ENCODE data around the gene NFKB1. TPM values are rescaled to one million over a fixed set of nuclear protein-coding genes. Genes with fewer than 3 reads are reported as not detected.

NFKB1 gene
- total and polyA plus RNA-seq, 9 of the 15 experiments (the other 6 are each of a cell fraction or from before 2014, with no cell fraction given): 2.4 to 14.5 (median 10.3) TPM

DNA sequence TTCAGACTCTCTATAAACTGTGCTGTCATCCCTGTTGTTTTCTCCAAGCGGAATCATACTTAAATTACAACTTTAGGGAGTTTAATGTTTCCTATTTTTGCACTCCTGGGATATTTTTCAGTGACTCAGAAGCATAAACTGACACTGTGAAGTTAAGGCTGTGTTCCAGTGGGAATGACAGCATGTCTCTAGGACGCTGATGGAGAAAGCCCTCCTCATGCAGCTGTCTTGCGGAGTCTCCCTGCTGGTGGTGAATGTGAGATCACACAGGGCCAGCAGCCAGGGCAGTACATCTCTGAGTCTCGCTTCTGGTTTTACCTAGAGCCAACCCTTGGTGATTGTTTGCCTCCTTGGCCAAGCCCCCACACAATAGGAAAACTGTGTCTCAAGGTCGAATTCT, 53.3 kb downstream of the NFKB1 start:
- H3K9me3 ChIP-seq (replicated peaks; ENCODE audit: control insufficient read depth, insufficient read depth, low read depth, low read length): no peaks in the 10 kb centered on the region
- intact Hi-C loops (cut with micrococcal nuclease) (no loop called here), in situ Hi-C loops (cut with MboI) (no loop called here)
- H3K4me2 ChIP-seq (ENCODE audit: insufficient read depth, low read length): no peak overlapping the region
- CTCF ChIA-PET (ENCODE audit: low intra/inter-chr PET ratio): no interaction called here
- no peak for ATAC-seq
- no peaks in the 10 kb centered on the region for H3K9me1 ChIP-seq (ENCODE audit: control insufficient read depth, insufficient read depth, low read length)
- no peaks in the 10 kb centered on the region for H3K27me3 ChIP-seq (ENCODE audit: control insufficient read depth in 2 of 2, insufficient read depth in 2 of 2, low read length in 2 of 2)
- DNase-seq (ENCODE audit: extremely low read depth in 1 of 4, low spot score in 3 of 4): no peak
- no peaks in the 10 kb centered on the region; a peak in 1 of 5 replicates for H3K4me1 ChIP-seq (replicated peaks in 1 of 2; ENCODE audit: control insufficient read depth in 2 of 2, insufficient read depth in 2 of 2, low read length in 2 of 2)
- H3K27ac ChIP-seq (ENCODE audit: extremely low read depth, low read depth, low read length): no peak overlapping the region
- no peak for FAIRE-seq
- no peak overlapping the region for H3K4me3 ChIP-seq
- H3K79me2 ChIP-seq (ENCODE audit: control insufficient read depth, insufficient read depth, low read length): no peaks in the 10 kb centered on the region
- H4K20me1 ChIP-seq (replicated peaks; ENCODE audit: control insufficient read depth, insufficient read depth, low read length): no peaks in the 10 kb centered on the region
- H3K9ac ChIP-seq (ENCODE audit: insufficient read depth in 1 of 2, low read depth in 2 of 2, low read length in 2 of 2): no peak overlapping the region
- no TSS peak for BruUV-seq (replicated peaks)
- WGBS (ENCODE audit: insufficient coverage, low coverage, missing lambda C conversion rate): 71% methylated on average over 5 of the region's 5 CpGs
- H2AFZ ChIP-seq (ENCODE audit: low read depth, low read length): no peak overlapping the region
- H3K36me3 ChIP-seq (ENCODE audit: control insufficient read depth, insufficient read depth, low read length): no peaks in the 10 kb centered on the region
- POLR2A ChIA-PET: no interaction called here
- TF ChIP-seq, protein P1, sequence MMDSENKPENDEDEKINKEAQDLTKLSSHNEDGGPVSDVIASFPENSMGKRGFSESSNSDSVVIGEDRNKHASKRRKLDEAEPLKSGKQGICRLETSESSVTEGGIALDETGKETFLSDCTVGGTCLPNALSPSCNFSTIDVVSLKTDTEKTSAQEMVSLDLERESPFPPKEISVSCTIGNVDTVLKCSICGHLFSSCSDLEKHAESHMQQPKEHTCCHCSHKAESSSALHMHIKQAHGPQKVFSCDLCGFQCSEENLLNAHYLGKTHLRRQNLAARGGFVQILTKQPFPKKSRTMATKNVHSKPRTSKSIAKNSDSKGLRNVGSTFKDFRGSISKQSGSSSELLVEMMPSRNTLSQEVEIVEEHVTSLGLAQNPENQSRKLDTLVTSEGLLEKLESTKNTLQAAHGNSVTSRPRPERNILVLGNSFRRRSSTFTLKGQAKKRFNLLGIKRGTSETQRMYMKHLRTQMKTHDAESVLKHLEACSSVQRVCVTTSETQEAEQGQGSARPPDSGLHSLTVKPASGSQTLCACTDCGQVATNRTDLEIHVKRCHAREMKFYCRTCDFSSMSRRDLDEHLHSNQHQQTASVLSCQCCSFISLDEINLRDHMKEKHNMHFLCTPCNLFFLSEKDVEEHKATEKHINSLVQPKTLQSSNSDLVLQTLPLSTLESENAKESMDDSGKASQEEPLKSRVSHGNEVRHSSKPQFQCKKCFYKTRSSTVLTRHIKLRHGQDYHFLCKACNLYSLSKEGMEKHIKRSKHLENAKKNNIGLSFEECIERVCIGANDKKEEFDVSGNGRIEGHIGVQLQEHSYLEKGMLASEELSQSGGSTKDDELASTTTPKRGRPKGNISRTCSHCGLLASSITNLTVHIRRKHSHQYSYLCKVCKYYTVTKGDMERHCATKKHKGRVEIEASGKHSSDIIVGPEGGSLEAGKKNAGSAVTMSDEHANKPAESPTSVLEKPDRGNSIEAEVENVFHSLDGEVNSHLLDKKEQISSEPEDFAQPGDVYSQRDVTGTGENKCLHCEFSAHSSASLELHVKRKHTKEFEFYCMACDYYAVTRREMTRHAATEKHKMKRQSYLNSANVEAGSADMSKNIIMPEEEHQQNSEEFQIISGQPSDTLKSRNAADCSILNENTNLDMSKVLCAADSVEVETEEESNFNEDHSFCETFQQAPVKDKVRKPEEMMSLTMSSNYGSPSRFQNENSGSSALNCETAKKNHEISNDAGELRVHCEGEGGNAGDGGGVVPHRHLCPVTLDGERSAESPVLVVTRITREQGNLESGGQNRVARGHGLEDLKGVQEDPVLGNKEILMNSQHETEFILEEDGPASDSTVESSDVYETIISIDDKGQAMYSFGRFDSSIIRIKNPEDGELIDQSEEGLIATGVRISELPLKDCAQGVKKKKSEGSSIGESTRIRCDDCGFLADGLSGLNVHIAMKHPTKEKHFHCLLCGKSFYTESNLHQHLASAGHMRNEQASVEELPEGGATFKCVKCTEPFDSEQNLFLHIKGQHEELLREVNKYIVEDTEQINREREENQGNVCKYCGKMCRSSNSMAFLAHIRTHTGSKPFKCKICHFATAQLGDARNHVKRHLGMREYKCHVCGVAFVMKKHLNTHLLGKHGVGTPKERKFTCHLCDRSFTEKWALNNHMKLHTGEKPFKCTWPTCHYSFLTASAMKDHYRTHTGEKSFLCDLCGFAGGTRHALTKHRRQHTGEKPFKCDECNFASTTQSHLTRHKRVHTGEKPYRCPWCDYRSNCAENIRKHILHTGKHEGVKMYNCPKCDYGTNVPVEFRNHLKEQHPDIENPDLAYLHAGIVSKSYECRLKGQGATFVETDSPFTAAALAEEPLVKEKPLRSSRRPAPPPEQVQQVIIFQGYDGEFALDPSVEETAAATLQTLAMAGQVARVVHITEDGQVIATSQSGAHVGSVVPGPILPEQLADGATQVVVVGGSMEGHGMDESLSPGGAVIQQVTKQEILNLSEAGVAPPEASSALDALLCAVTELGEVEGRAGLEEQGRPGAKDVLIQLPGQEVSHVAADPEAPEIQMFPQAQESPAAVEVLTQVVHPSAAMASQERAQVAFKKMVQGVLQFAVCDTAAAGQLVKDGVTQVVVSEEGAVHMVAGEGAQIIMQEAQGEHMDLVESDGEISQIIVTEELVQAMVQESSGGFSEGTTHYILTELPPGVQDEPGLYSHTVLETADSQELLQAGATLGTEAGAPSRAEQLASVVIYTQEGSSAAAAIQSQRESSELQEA (IDR thresholded peaks at IDR 0.05; ENCODE audit: low read depth): no peak
- TF ChIP-seq ZNF436 (CRISPR knock-in tag; IDR thresholded peaks at IDR 0.05) (no peak), MCM7 (IDR thresholded peaks at IDR 0.05) (no peak), EGR1 (conservative IDR thresholded peaks at IDR 0.05) (no peak), ZC3H11A (IDR thresholded peaks at IDR 0.05; ENCODE audit: low read depth, low read length) (no peak), ZKSCAN8 (CRISPR knock-in tag; IDR thresholded peaks at IDR 0.05) (no peak), TAF1 (IDR thresholded peaks at IDR 0.05; ENCODE audit: control insufficient read depth, extremely low read depth, insufficient read depth, low read length, severe bottlenecking) (no peak), ILK (tag; IDR thresholded peaks at IDR 0.05; ENCODE audit: borderline replicate concordance, low read depth) (no peak), TRIM28 (IDR thresholded peaks at IDR 0.05) (no peak), SMAD2 (IDR thresholded peaks at IDR 0.05; ENCODE audit: low read depth, low read length) (no peak), NFXL1 (CRISPR knock-in tag; IDR thresholded peaks at IDR 0.05) (no peak), PHF8 (IDR thresholded peaks at IDR 0.05; ENCODE audit: borderline replicate concordance, low read length) (no peak), MEF2D (tag; conservative IDR thresholded peaks at IDR 0.05; ENCODE audit: low read depth) (no peak), MYNN (IDR thresholded peaks at IDR 0.05) (no peak), MYNN (CRISPR knock-in tag; IDR thresholded peaks at IDR 0.05) (no peak)
- TF ChIP-seq, protein P2, sequence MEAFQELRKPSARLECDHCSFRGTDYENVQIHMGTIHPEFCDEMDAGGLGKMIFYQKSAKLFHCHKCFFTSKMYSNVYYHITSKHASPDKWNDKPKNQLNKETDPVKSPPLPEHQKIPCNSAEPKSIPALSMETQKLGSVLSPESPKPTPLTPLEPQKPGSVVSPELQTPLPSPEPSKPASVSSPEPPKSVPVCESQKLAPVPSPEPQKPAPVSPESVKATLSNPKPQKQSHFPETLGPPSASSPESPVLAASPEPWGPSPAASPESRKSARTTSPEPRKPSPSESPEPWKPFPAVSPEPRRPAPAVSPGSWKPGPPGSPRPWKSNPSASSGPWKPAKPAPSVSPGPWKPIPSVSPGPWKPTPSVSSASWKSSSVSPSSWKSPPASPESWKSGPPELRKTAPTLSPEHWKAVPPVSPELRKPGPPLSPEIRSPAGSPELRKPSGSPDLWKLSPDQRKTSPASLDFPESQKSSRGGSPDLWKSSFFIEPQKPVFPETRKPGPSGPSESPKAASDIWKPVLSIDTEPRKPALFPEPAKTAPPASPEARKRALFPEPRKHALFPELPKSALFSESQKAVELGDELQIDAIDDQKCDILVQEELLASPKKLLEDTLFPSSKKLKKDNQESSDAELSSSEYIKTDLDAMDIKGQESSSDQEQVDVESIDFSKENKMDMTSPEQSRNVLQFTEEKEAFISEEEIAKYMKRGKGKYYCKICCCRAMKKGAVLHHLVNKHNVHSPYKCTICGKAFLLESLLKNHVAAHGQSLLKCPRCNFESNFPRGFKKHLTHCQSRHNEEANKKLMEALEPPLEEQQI (IDR thresholded peaks at IDR 0.05): no peak

Measured in K562 (cell line).